Esophagus muscularis mucosa (tissue), 4 donors: Measurements from ENCODE around the gene ZC3H18. TPM values are rescaled to one million over a fixed set of nuclear protein-coding genes. Genes with fewer than 3 reads are reported as not detected.

ENCODE experiments used
- DNase-seq: peaks from one replicate; pipeline ENCODE4 v3.0.0-alpha.2; 2017; ENCODE audit errors: extremely low spot score
- H3K27ac ChIP-seq, 4 donors: fragments of 200-600 bp; sonication (generic); replicated peaks in 1 of 4; 1 replicate in 3 of 4; 2 replicates in 1 of 4; pipeline ENCODE4 v1.5.1; 2016 to 2019; ENCODE audit warnings: mild to moderate bottlenecking in 1 of 4
- H3K27me3 ChIP-seq, 4 donors: fragments of 200-600 bp; sonication (generic); one replicate each; pipeline versions ENCODE4 v1.5.1 to v1.6.0; 2016 to 2019
- H3K36me3 ChIP-seq, 4 donors: fragments of 200-600 bp; sonication (generic); one replicate each; pipeline ENCODE4 v1.5.1; 2016 to 2019
- H3K4me1 ChIP-seq, 4 donors: fragments of 200-600 bp; sonication (generic); one replicate each; pipeline ENCODE4 v1.5.1; 2016 to 2019
- H3K4me3 ChIP-seq, 4 donors: fragments of 200-600 bp; sonication (generic); 1 replicate in 2 of 4; 2 replicates in 2 of 4; pipeline ENCODE4 v1.5.1; 2016 to 2019; ENCODE audit warnings: mild to moderate bottlenecking in 4 of 4, moderate library complexity in 1 of 4
- H3K9me3 ChIP-seq, 4 donors: fragments of 200-600 bp; sonication (generic); 1 replicate in 3 of 4; 2 replicates in 1 of 4; pipeline ENCODE4 v1.5.1; 2016 to 2019
- CTCF ChIP-seq, 3 experiments: fragments of 200-600 bp in 2 of 3; fragments of 450-650 bp in 1 of 3; sonication (generic) in 2 of 3; IDR thresholded peaks; one replicate each; pipeline ENCODE4 v1.5.1; 2017 to 2019; ENCODE audit warnings: antibody characterized with exemption in 3 of 3, mild to moderate bottlenecking in 2 of 3, moderate library complexity in 1 of 3
- EP300 ChIP-seq: sonication (generic); formaldehyde crosslinking; IDR thresholded peaks from one replicate; pipeline ENCODE4 v1.6.1; 2017; ENCODE audit warnings: antibody characterized with exemption
- POLR2A ChIP-seq: fragments of 450-650 bp; IDR thresholded peaks from one replicate; pipeline ENCODE4 v1.6.1; 2017; ENCODE audit warnings: antibody characterized with exemption, moderate library complexity, mild to moderate bottlenecking, low read depth
- POLR2AphosphoS5 ChIP-seq, 2 donors: sonication (generic); formaldehyde crosslinking; IDR thresholded peaks; one replicate each; pipeline ENCODE4 v1.6.1; 2017; ENCODE audit warnings: antibody characterized with exemption in 2 of 2
- WGBS: methylation state at CpG from one replicate; pipeline ENCODE4 v1.1.5; 2018; 5-methylcytosine and 5-hydroxymethylcytosine counted together
- intact Hi-C: fragments of 100-400 bp; cut with DNase I; formaldehyde crosslinking; loops from one replicate; pipeline ENCODE4 v1.15.1; 2023
- total RNA-seq, 4 donors: library from RNA; depleted of rRNA; stranded (reverse); fragments of >200 nt; gene quantifications; one replicate each; pipeline versions ENCODE4 v1.1.0 to v1.2.1, GENCODE V29; 2016

The ZC3H18 gene
- 10 to 100 TPM; 15.9 to 29.1 (median 26.6) TPM for total RNA-seq

- peak within 1 kb of the TSS; percentile 77 to 89 (median 86) for H3K27ac ChIP-seq
- no peaks in the 10 kb centered on the region for H3K9me3 ChIP-seq
- WGBS = 0% methylated on average over 27 of the region's 90 CpGs
- peak within 1 kb of the TSS; percentile 75 to 92 (median 86) for H3K4me3 ChIP-seq
- H3K27me3 ChIP-seq = no peaks in the 10 kb centered on the region
- peak; percentile 98 for DNase-seq
- intact Hi-C loops = no loop called here
- TF ChIP-seq POLR2A (no peak), POLR2AphosphoS5 (IDR thresholded peaks at IDR 0.05) (peak; percentile 88 to 90), EP300 (no peak), CTCF (IDR thresholded peaks at IDR 0.05) (peak in 1 of 3 experiments; percentile 32)
- H3K36me3 ChIP-seq = peaks cover 0 to 29% (median 19%) of the 10 kb centered on the region in 4 donors
- H3K4me1 ChIP-seq = peaks cover 25 to 40% (median 30%) of the 10 kb centered on the region in 4 donors
Measured at GRCh38 chr16:88569985-88570690, at the start of gene ZC3H18. TSS of gene ZC3H18 (plus strand) at chr16:88570403. CDS start at chr16:88577124, 6,721 bp downstream.

- WGBS = 65% methylated on average over 9 of the region's 9 CpGs
- no peaks in the 10 kb centered on the region for H3K9me3 ChIP-seq
Measured at GRCh38 chr16:88521674-88522073, 48.5 kb upstream of the ZC3H18 start.

GRCh38 chr16:88522276-88522949, 47.8 kb upstream of the ZC3H18 start:
- Histone ChIP-seq H3K4me3 (no peak overlapping the region), H3K9me3 (no peaks in the 10 kb centered on the region), H3K36me3 (no peaks in the 10 kb centered on the region), H3K27ac (no peak overlapping the region), H3K27me3 (peaks cover 0 to 95% (median 17%) of the 10 kb centered on the region in 4 donors), H3K4me1 (peaks cover 22 to 43% (median 29%) of the 10 kb centered on the region in 4 donors)
- WGBS = 60% methylated on average over 12 of the region's 24 CpGs
- no peak for DNase-seq
- TF ChIP-seq CTCF (IDR thresholded peaks at IDR 0.05) (no peak), POLR2AphosphoS5 (IDR thresholded peaks at IDR 0.05) (no peak), EP300 (no peak), POLR2A (no peak)
- intact Hi-C loops = no loop called here

More at GRCh38 chr16:88521674-88522073, 48.5 kb upstream of the ZC3H18 start:
- peaks cover 0 to 96% (median 17%) of the 10 kb centered on the region in 4 donors for H3K27me3 ChIP-seq
- H3K27ac ChIP-seq = no peak overlapping the region
- H3K4me1 ChIP-seq = peaks cover 15 to 36% (median 22%) of the 10 kb centered on the region in 4 donors
- TF ChIP-seq POLR2A (no peak), POLR2AphosphoS5 (IDR thresholded peaks at IDR 0.05) (no peak), EP300 (no peak), CTCF (IDR thresholded peaks at IDR 0.05) (no peak)
- intact Hi-C loops = no loop called here
- no peak overlapping the region for H3K4me3 ChIP-seq
- DNase-seq = no peak
- H3K36me3 ChIP-seq = no peaks in the 10 kb centered on the region

- WGBS = 59% methylated on average over 37 of the region's 47 CpGs
- TF ChIP-seq EP300 = no peak
- TF ChIP-seq POLR2A = no peak
- no peak for TF ChIP-seq CTCF (IDR thresholded peaks at IDR 0.05)
- no peak for TF ChIP-seq POLR2AphosphoS5 (IDR thresholded peaks at IDR 0.05)
- Histone ChIP-seq H3K9me3 (no peaks in the 10 kb centered on the region), H3K27me3 (peaks cover 0 to 84% (median 14%) of the 10 kb centered on the region in 4 donors), H3K27ac (no peak overlapping the region), H3K36me3 (no peaks in the 10 kb centered on the region), H3K4me3 (no peak overlapping the region), H3K4me1 (peaks cover 25 to 51% (median 35%) of the 10 kb centered on the region in 4 donors)
- no peak for DNase-seq
- intact Hi-C loops = no loop called here
Measured at GRCh38 chr16:88523309-88524161, 46.7 kb upstream of the ZC3H18 start.
